ENCODE data around the gene ANKRD11. TPM values are rescaled to one million over a fixed set of nuclear protein-coding genes. Genes with fewer than 3 reads are reported as not detected.
A peak's percentile ranks its signal among the peaks of the same experiment; 100 is the strongest.
"Not testable (repeated sequence)": the region's sequence is repeated elsewhere in the genome, so short reads cannot be mapped to it uniquely, and the experiment has no call there.

Gene ANKRD11
- polyA plus RNA-seq, 4 donors = 48.4 to 86.7 (median 65.5) TPM

DNA sequence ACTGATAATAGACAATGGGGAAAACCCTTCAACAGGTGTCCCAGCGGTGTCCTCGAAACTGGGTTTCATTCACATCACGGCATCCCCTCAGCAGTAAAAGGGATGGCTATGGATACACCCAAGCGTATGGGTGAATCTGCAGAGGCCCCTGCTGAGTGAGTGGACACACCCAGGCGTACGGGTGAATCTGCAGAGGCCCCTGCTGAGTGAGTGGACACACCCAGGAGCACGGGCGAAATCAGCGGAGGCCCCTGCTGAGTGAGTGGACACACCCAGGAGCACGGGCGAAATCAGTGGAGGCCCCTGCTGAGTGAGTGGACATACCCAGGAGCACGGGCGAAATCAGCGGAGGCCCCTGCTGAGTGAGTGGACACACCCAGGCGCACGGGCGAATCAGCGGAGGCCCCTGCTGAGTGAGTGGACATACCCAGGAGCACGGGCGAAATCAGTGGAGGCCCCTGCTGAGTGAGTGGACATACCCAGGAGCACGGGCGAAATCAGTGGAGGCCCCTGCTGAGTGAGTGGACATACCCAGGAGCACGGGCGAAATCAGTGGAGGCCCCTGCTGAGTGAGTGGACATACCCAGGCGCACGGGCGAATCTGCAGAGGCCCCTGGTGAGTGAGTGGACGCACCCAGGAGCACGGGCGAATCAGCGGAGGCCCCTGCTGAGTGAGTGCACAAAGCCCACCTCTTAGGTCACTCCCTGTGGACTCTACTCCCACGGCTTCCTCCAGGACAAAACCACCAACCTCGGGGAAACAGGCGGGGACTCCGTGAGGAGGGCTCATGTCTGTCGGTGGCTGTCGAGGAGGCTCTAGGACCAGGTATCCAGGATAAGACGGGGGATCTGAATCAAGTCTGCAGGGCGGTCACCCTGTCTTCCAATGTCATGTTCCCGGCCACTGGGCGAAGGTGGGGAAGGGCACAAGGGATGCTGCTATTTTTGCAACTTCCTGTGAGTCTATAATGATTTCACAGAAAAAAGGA lies 161.7 kb downstream of the ANKRD11 start:
- peaks cover 7 to 12% (median 8%) of the 10 kb centered on the region in 3 donors for H3K4me1 ChIP-seq (ENCODE audit: control insufficient read depth in 3 of 3, insufficient read depth in 2 of 3, low read depth in 1 of 3, low read length in 2 of 3)
- 89 to 92% (median 90%) methylated on average over 34 to 40 of the region's 41 CpGs for WGBS, 3 donors
- DNase-seq; FAIRE-seq; H3K27me3 ChIP-seq (ENCODE audit: control insufficient read depth in 3 of 3, insufficient read depth in 3 of 3, low read length in 3 of 3); H3K27ac ChIP-seq (ENCODE audit: low read depth in 1 of 3, low read length in 2 of 3); H3K9me3 ChIP-seq (ENCODE audit: control insufficient read depth in 2 of 2, insufficient read depth in 1 of 2, low read depth in 1 of 2, low read length in 1 of 2); H3K4me3 ChIP-seq (ENCODE audit: low read depth in 1 of 3, low read length in 3 of 3): not testable (repeated sequence)
- peaks cover 0 to 47% (median 0%) of the 10 kb centered on the region in 3 donors for H3K36me3 ChIP-seq (ENCODE audit: control insufficient read depth in 3 of 3, insufficient read depth in 2 of 3, low read depth in 1 of 3, low read length in 3 of 3)

DNA sequence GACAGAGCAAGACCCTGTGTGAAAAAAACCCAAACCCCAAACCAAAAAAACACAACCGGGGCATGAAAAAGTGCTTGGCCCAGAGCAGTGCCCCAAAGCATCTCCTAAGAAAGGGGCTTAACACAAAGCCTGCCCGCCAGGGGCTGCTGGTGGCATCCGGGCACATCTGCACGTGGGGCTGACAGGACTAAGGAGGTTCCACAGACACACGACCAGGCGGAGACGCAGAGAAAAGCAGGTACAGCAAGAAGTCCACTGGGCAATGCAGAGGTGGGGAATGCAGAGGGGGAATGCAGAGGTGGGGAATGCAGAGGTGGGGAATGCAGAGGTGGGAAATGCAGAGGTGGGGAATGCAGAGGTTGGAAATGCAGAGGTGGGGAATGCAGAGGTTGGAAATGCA lies 163.6 kb downstream of the ANKRD11 start:
- no peak overlapping the region for H3K4me3 ChIP-seq (ENCODE audit: low read depth in 1 of 3, low read length in 3 of 3)
- H3K36me3 ChIP-seq (ENCODE audit: control insufficient read depth in 3 of 3, insufficient read depth in 2 of 3, low read depth in 1 of 3, low read length in 3 of 3) = peaks cover 0 to 53% (median 0%) of the 10 kb centered on the region in 3 donors
- peaks cover 11 to 25% (median 13%) of the 10 kb centered on the region in 3 donors for H3K4me1 ChIP-seq (ENCODE audit: control insufficient read depth in 3 of 3, insufficient read depth in 2 of 3, low read depth in 1 of 3, low read length in 2 of 3)
- H3K9me3 ChIP-seq (ENCODE audit: control insufficient read depth in 2 of 2, insufficient read depth in 1 of 2, low read depth in 1 of 2, low read length in 1 of 2) = no peaks in the 10 kb centered on the region
- WGBS, 3 donors = 84 to 85% (median 84%) methylated on average over 7 of the region's 7 CpGs
- DNase-seq (no peak), FAIRE-seq (no peak)
- no peaks in the 10 kb centered on the region for H3K27me3 ChIP-seq (ENCODE audit: control insufficient read depth in 3 of 3, insufficient read depth in 3 of 3, low read length in 3 of 3)
- no peak overlapping the region for H3K27ac ChIP-seq (ENCODE audit: low read depth in 1 of 3, low read length in 2 of 3)

DNA sequence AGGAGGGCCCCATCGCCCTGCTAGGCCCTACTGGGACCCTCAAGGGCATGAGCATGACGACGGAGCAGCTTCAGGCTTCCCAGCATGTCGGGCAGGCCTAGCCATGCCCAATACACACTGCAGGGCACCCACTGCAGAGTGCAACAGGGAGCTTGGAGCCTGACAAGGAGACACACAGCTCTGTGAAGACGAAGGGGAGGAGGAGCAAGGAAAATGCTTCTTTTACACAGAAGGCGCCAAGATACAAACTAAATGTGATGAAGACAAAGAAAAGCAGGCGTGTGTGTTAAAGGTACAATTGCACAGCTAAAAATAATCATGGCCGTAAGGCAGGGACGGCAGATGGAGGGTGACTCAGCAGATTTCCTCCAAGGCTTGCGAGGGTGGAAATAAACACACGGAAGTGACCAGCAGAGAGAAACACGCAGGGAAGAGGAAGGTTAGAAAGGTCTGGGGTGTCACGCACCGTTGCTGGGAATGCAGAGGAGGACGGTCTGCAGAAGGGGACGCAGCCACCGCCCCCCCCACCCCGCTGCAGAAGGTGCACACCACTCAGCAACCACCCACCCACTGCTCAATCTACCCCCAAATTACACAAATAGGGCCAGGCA lies 164.4 kb downstream of the ANKRD11 start:
- Histone ChIP-seq H3K4me1 (ENCODE audit: control insufficient read depth in 3 of 3, insufficient read depth in 2 of 3, low read depth in 1 of 3, low read length in 2 of 3) (peaks cover 10 to 30% (median 11%) of the 10 kb centered on the region in 3 donors), H3K27ac (ENCODE audit: low read depth in 1 of 3, low read length in 2 of 3) (peak overlapping the region in 1 of 3 donors; percentile 51), H3K4me3 (ENCODE audit: low read depth in 1 of 3, low read length in 3 of 3) (no peak overlapping the region), H3K9me3 (ENCODE audit: control insufficient read depth in 2 of 2, insufficient read depth in 1 of 2, low read depth in 1 of 2, low read length in 1 of 2) (no peaks in the 10 kb centered on the region), H3K36me3 (ENCODE audit: control insufficient read depth in 3 of 3, insufficient read depth in 2 of 3, low read depth in 1 of 3, low read length in 3 of 3) (peaks cover 0 to 53% (median 0%) of the 10 kb centered on the region in 3 donors), H3K27me3 (ENCODE audit: control insufficient read depth in 3 of 3, insufficient read depth in 3 of 3, low read length in 3 of 3) (no peaks in the 10 kb centered on the region)
- FAIRE-seq (no peak), DNase-seq (peak; percentile 43 to 77)
- WGBS, 3 donors = 32 to 38% (median 38%) methylated on average over 18 of the region's 18 CpGs

DNA sequence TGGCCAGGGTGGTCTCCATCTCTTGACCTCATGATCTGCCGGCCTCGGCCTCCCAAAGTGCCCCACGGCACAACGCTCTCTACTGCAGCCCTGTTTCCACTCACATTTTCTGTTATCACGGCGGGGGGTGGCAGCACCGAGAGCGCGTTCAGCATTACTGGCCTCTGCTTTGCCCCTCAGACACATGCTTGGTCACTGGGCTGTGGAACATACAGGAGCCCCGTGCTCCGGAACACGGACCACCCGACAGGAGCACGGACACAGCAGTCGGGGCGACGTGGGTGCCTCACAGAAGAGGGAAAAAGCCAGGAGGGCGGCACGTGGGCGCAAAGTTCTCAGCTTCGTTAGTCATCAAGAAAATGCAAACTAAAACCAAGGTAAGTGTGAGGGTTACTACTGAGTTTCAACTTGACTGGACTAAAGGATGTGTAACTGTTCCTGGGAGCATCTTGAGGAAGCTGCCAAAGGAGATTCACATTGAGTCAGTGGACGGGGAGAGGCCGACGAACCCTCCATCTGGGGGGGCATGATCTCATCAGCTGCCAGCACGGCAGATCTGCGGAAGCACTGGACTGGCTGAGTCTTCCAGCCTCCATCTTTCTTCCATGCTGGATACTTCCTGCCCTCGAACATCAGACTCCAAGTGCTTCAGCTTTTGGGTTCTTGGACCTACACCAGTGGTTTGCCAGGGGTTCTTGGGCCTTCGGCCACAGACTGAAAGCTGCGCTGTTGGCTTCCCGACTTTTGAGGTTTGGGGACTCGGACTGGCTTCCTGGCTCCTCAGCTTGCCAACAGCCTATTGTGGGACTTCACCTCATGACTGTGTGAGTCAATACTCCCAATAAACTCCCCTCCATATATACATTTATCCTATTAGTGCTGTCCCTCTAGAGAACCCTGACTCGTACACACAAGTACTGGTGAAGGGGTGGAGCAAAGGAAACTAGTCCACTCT lies 166.0 kb downstream of the ANKRD11 start:
- Histone ChIP-seq H3K27me3 (ENCODE audit: control insufficient read depth in 3 of 3, insufficient read depth in 3 of 3, low read length in 3 of 3) (no peaks in the 10 kb centered on the region), H3K4me3 (ENCODE audit: low read depth in 1 of 3, low read length in 3 of 3) (no peak overlapping the region), H3K4me1 (ENCODE audit: control insufficient read depth in 3 of 3, insufficient read depth in 2 of 3, low read depth in 1 of 3, low read length in 2 of 3) (peaks cover 14 to 47% (median 23%) of the 10 kb centered on the region in 3 donors), H3K36me3 (ENCODE audit: control insufficient read depth in 3 of 3, insufficient read depth in 2 of 3, low read depth in 1 of 3, low read length in 3 of 3) (peaks cover 0 to 59% (median 0%) of the 10 kb centered on the region in 3 donors), H3K9me3 (ENCODE audit: control insufficient read depth in 2 of 2, insufficient read depth in 1 of 2, low read depth in 1 of 2, low read length in 1 of 2) (no peaks in the 10 kb centered on the region), H3K27ac (ENCODE audit: low read depth in 1 of 3, low read length in 2 of 3) (no peak overlapping the region)
- WGBS, 3 donors = 75 to 92% (median 80%) methylated on average over 32 of the region's 32 CpGs
- DNase-seq (no peak), FAIRE-seq (no peak)

DNA sequence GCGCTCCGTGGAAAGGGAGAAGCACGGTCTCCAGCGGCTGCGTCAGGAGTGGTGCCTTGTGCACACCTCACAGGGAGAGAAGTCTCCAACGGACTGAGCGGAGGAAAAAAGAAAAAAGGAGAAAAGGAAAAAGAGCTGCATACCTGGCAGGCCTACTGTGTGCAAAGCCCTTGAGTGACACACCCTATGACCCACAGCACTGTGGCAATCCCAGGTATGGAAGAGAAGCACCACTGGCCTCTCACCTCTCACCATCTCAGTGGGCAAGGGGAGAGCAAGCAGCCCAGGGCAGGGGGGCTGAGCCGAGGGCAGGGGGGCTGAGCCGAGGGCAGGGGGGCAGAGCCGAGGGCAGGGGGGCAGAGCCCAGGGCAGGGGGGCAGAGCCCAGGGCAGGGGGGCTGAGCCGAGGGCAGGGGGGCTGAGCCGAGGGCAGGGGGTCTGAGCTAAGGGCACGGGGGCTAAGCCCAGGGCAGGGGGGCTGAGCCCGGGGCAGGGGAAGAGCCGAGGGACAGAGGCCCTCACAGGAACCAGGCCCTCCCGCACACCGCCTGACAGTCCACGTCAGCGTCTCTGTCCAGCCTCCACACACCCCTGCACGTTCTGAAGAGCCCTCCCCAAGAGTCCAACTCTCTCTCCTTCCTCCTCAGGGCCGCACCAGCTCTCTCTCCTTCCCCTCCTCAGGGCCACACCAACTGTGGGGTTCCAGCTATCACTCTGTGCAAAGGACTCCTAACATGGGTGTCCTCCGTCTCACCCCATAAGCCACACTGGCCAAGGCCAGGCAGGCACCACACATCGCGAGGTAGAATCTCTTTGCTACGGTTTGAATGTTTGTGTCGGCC lies 167.0 kb downstream of the ANKRD11 start:
- peaks cover 15 to 47% (median 27%) of the 10 kb centered on the region in 3 donors for H3K4me1 ChIP-seq (ENCODE audit: control insufficient read depth in 3 of 3, insufficient read depth in 2 of 3, low read depth in 1 of 3, low read length in 2 of 3)
- no peaks in the 10 kb centered on the region for H3K9me3 ChIP-seq (ENCODE audit: control insufficient read depth in 2 of 2, insufficient read depth in 1 of 2, low read depth in 1 of 2, low read length in 1 of 2)
- H3K4me3 ChIP-seq (ENCODE audit: low read depth in 1 of 3, low read length in 3 of 3) = no peak overlapping the region
- DNase-seq (no peak), FAIRE-seq (no peak)
- peaks cover 0 to 59% (median 0%) of the 10 kb centered on the region in 3 donors for H3K36me3 ChIP-seq (ENCODE audit: control insufficient read depth in 3 of 3, insufficient read depth in 2 of 3, low read depth in 1 of 3, low read length in 3 of 3)
- 83 to 86% (median 85%) methylated on average over 21 to 24 of the region's 26 CpGs for WGBS, 3 donors
- H3K27ac ChIP-seq (ENCODE audit: low read depth in 1 of 3, low read length in 2 of 3) = no peak overlapping the region
- H3K27me3 ChIP-seq (ENCODE audit: control insufficient read depth in 3 of 3, insufficient read depth in 3 of 3, low read length in 3 of 3) = no peaks in the 10 kb centered on the region

DNA sequence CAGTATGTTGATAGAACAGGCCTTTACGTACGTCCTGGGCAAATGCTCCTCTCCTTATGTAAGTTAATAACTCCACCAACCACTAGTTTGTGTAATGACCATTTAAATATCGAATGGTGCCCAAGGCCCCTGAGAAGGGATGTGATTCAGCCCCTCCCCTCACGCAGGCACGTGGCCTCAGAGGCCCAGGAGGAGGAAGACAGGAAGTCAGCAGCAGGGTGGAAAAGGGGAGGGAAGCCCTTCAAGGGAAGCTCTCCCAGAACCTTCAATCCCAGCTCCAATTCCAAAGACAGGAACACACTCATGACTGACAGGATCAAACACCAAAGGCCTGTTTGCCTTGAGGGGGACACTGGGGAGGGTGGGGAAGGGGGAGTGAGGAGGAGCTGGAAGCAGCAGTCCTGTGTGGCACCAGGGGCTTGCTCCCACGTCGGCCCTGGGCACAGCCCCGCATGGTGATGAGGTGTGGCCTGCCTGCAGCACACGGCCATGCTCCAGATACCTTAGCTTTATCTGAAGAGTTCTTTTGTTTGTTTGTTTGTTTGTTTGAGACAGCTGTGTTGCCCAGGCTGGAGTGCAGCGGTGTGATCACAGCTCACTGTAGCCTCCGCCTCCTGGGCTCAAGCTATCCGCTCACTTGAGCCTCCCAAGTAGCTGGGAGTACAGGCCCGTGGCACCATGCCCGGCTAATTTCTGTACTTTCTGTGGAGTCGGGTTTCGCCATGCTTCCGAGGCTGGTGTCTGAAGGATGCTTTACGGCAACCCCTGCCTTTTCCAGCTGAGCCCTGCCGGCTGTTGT lies 167.8 kb downstream of the ANKRD11 start:
- H3K9me3 ChIP-seq (ENCODE audit: control insufficient read depth in 2 of 2, insufficient read depth in 1 of 2, low read depth in 1 of 2, low read length in 1 of 2) = no peaks in the 10 kb centered on the region
- peak overlapping the region in 2 of 3 donors; percentile 7 to 23 for H3K27ac ChIP-seq (ENCODE audit: low read depth in 1 of 3, low read length in 2 of 3)
- H3K4me3 ChIP-seq (ENCODE audit: low read depth in 1 of 3, low read length in 3 of 3) = no peak overlapping the region
- no peaks in the 10 kb centered on the region for H3K27me3 ChIP-seq (ENCODE audit: control insufficient read depth in 3 of 3, insufficient read depth in 3 of 3, low read length in 3 of 3)
- no peak for FAIRE-seq
- 60 to 71% (median 67%) methylated on average over 19 of the region's 19 CpGs for WGBS, 3 donors
- DNase-seq = peak in 1 of 2 donors; percentile 60
- H3K4me1 ChIP-seq (ENCODE audit: control insufficient read depth in 3 of 3, insufficient read depth in 2 of 3, low read depth in 1 of 3, low read length in 2 of 3) = peaks cover 19 to 47% (median 32%) of the 10 kb centered on the region in 3 donors
- peaks cover 0 to 61% (median 0%) of the 10 kb centered on the region in 3 donors for H3K36me3 ChIP-seq (ENCODE audit: control insufficient read depth in 3 of 3, insufficient read depth in 2 of 3, low read depth in 1 of 3, low read length in 3 of 3)

Data from small intestine (tissue), 7 donors.